ENCODE data around the gene LTO1.

The LTO1 gene

DNA sequence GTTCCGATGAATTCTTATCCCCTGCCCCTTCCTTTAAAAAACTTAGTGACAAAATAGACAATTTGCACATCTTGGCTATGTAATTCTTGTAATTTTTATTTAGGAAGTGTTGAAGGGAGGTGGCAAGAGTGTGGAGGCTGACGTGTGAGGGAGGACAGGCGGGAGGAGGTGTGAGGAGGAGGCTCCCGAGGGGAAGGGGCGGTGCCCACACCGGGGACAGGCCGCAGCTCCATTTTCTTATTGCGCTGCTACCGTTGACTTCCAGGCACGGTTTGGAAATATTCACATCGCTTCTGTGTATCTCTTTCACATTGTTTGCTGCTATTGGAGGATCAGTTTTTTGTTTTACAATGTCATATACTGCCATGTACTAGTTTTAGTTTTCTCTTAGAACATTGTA lies 22.2 kb downstream of the LTO1 start:
- H3K4me3 ChIP-seq = no peak overlapping the region
- H3K27ac ChIP-seq = no peak overlapping the region
- TF ChIP-seq, protein P1, sequence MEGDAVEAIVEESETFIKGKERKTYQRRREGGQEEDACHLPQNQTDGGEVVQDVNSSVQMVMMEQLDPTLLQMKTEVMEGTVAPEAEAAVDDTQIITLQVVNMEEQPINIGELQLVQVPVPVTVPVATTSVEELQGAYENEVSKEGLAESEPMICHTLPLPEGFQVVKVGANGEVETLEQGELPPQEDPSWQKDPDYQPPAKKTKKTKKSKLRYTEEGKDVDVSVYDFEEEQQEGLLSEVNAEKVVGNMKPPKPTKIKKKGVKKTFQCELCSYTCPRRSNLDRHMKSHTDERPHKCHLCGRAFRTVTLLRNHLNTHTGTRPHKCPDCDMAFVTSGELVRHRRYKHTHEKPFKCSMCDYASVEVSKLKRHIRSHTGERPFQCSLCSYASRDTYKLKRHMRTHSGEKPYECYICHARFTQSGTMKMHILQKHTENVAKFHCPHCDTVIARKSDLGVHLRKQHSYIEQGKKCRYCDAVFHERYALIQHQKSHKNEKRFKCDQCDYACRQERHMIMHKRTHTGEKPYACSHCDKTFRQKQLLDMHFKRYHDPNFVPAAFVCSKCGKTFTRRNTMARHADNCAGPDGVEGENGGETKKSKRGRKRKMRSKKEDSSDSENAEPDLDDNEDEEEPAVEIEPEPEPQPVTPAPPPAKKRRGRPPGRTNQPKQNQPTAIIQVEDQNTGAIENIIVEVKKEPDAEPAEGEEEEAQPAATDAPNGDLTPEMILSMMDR (IDR thresholded peaks at IDR 0.05) = no peak
- no peak for DNase-seq (ENCODE audit: low spot score)

DNA sequence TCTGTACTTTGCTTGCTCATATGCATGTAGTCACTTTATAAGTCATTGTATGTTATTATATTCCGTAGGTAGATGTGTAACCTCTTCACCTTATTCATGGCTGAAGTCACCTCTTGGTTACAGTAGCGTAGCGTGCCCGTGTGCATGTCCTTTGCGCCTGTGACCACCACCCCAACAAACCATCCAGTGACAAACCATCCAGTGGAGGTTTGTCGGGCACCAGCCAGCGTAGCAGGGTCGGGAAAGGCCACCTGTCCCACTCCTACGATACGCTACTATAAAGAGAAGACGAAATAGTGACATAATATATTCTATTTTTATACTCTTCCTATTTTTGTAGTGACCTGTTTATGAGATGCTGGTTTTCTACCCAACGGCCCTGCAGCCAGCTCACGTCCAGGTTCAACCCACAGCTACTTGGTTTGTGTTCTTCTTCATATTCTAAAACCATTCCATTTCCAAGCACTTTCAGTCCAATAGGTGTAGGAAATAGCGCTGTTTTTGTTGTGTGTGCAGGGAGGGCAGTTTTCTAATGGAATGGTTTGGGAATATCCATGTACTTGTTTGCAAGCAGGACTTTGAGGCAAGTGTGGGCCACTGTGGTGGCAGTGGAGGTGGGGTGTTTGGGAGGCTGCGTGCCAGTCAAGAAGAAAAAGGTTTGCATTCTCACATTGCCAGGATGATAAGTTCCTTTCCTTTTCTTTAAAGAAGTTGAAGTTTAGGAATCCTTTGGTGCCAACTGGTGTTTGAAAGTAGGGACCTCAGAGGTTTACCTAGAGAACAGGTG lies 23.1 kb downstream of the LTO1 start:
- H3K4me3 ChIP-seq = no peak overlapping the region
- H3K27ac ChIP-seq = no peak overlapping the region
- TF ChIP-seq, protein P1 (IDR thresholded peaks at IDR 0.05) = no peak
- no peak for DNase-seq (ENCODE audit: low spot score)

DNA sequence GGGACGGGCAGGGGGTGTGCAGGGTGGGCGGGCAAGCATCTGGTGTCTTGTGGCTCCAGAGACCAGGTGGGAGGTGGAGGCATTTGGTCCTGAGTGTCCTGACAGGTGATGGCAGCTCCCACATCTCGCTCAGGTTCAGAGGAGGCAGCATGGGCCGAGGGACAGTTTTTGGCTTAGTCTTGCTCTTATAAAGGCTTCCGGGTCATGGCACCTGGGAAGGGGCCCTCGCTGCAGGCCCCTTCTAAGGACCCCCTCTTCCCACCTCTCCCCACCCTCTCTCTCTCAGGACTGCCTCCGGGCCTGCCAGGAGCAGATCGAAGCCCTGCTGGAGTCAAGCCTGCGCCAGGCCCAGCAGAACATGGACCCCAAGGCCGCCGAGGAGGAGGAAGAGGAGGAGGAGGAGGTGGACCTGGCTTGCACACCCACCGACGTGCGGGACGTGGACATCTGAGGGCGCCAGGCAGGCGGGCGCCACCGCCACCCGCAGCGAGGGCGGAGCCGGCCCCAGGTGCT lies 24.3 kb downstream of the LTO1 start:
- H3K27ac ChIP-seq = no peak overlapping the region
- DNase-seq (ENCODE audit: low spot score) = no peak
- no peak overlapping the region for H3K4me3 ChIP-seq
- TF ChIP-seq, protein P1 (IDR thresholded peaks at IDR 0.05) = no peak

DNA sequence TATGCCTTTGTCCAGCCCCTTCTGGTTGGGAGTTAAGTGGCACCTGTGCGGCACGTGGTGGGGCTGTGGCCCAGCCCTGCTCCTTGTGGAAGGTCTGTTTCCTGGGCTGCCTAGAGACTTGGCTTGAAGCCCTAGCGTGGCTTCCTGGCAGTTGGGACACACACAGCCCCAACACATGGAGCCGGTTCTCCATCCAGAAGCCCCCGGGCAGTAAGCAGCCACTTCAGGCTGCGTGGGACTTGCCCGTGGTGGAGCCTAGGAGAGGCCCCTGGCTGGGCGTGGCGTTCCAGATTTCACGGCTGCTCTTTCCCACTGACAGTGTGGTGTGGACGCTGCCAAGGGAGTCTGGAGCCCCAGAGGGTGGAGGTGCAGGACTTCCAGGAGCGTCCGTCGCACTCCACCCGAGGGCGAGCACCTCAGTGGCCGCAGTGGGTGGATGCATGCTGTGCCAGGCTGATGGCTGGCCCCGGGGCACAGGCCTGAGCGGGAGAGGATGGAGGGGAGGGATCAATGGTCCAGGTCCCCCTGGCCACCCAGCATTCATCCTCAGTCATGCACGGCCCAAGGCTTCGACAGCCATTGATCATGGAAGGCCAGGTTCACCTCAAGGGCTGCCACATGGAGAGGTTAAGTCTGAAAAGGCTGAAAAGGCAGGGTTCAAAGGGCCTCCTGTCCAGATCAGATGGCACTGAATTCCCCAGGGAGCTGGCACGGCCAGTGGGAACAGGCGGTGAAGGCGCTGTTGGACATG lies 24.9 kb downstream of the LTO1 start:
- TF ChIP-seq, protein P1 (IDR thresholded peaks at IDR 0.05) = no peak
- DNase-seq (ENCODE audit: low spot score) = no peak
- Histone ChIP-seq H3K27ac (no peak overlapping the region), H3K4me3 (no peak overlapping the region)

DNA sequence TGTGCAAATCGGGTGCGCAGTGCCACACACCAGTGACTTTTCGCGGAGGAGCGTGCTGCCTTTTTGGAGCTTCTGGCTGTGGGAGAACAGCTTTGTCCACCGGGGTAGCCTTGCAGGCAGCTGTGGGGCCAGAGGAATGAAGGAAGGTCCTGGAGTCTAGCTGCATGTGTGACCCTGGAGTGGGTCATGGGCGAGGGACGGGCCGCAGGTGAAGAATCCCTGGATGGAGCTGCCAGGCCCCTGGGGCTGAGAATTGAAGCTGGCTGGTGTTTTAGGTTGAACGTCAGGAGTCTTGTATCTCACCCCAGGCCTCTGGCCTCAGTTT lies 25.6 kb downstream of the LTO1 start:
- Histone ChIP-seq H3K4me3 (no peak overlapping the region), H3K27ac (no peak overlapping the region)
- no peak for DNase-seq (ENCODE audit: low spot score)
- TF ChIP-seq, protein P1 (IDR thresholded peaks at IDR 0.05) = no peak

DNA sequence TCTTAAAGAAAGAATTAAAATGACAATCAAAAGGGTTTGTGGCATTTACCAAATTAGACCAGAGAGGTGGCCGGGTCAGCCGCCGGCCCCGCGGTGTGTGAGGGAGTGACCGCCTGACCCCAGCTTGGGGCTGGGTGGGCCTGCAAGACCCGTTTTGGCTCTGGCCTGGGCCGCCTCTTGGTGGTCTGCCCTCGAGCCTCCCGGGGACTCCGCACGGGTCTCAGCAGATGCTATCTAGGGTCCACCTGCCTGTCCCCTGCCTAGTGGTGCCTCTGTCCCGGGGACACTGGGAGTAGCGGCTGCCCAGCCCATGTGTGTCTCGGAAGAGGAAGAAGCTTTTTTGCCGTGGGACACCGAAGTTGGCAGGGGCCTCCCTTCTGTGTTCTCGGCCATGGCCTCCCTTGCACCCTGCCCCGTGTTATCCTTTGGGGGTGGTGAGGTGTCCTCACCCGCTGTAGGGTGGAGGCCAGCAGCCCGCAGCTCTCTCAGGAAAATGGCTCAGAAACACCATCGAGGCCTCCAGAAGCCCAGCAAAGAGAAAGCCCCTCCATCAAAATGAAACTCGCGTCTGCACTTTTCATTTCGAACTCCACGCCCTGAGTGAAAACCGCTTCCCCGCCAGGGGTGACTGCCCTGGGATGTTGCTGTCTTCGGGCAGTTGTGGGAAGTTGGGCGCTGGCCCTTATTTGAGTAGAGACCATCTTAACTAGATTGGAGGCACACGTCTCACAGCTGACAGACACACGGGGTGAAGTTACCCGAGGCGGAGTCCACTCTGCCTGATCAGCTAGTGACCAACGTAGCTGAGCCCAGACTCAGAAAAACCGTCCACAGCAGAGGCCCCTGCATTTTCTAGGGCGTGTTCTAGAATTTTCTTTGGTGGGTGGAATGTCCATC lies 26.2 kb downstream of the LTO1 start:
- no peak overlapping the region for H3K4me3 ChIP-seq
- no peak for DNase-seq (ENCODE audit: low spot score)
- H3K27ac ChIP-seq = no peak overlapping the region
- TF ChIP-seq, protein P1 (IDR thresholded peaks at IDR 0.05) = no peak

All from coronary artery (tissue), 2 donors.